ENCODE measurements around the gene HEXIM1. TPM values are rescaled to one million over a fixed set of nuclear protein-coding genes. Genes with fewer than 3 reads are reported as not detected.

Gene HEXIM1, protein sequence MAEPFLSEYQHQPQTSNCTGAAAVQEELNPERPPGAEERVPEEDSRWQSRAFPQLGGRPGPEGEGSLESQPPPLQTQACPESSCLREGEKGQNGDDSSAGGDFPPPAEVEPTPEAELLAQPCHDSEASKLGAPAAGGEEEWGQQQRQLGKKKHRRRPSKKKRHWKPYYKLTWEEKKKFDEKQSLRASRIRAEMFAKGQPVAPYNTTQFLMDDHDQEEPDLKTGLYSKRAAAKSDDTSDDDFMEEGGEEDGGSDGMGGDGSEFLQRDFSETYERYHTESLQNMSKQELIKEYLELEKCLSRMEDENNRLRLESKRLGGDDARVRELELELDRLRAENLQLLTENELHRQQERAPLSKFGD
- 71.0 and 78.0 TPM in 2 replicates for total RNA-seq (2022)
- Bru-seq, nascent RNA: percentile 98 among the genes with signal in this experiment
- BruChase-seq, experiment 1, labeled RNA remaining after a 2-hour chase: percentile 99 among the genes with signal in this experiment
- BruChase-seq, experiment 2, labeled RNA remaining after a 6-hour chase: percentile 97 among the genes with signal in this experiment
- long read RNA-seq, transcript HEXIM1-201 (1 exons, 3,600 nt): major isoform, 30 of 36 reads
- long read RNA-seq, partial matches to known transcripts: 0 of 36 reads
- long read RNA-seq, other reads (novel, unspliced or antisense): 6 of 36 reads

GRCh38 chr17:45148183-45149036 is at the start of gene HEXIM1:
Gene HEXIM1 (plus strand): TSS chr17:45148475. CDS start chr17:45149191, 716 bp downstream.
- Mint-ChIP-seq H3K4me3 (ENCODE audit: unreplicated experiment) (peak within 1 kb of the TSS; percentile 99), H3K4me1 (ENCODE audit: low read depth, unreplicated experiment) (peaks cover 15% of the 10 kb centered on the region), H3K9me3 (ENCODE audit: unreplicated experiment) (no peaks in the 10 kb centered on the region), H3K27me3 (ENCODE audit: insufficient read depth, unreplicated experiment) (peaks cover 4% of the 10 kb centered on the region), H3K27ac (ENCODE audit: unreplicated experiment) (peak within 1 kb of the TSS; percentile 94), H3K36me3 (ENCODE audit: insufficient read depth, unreplicated experiment) (peaks cover 65% of the 10 kb centered on the region)
- Histone ChIP-seq H3K4me3 (ENCODE audit: low read depth, low read length) (peak within 1 kb of the TSS; percentile 70), H3K36me3 (ENCODE audit: control insufficient read depth, insufficient read depth, low read length) (no peaks in the 10 kb centered on the region), H3K27me3 (replicated peaks; ENCODE audit: control insufficient read depth, insufficient read depth, low read length) (no peaks in the 10 kb centered on the region), H3K9me3 (no peaks in the 10 kb centered on the region), H3K4me1 (peaks cover 17% of the 10 kb centered on the region)
- ChIA-PET POLR2A (interaction anchor here (0.5 to 7.0 kb wide), 31 partner anchors 9 to 1200 kb away, joined by 3 to 279 read pairs (median 7); partner anchors contain the start of genes ACBD4, HEXIM2, MAP3K14 and NMT1), CTCF (interaction anchor here (0.5 to 8.2 kb wide), 21 partner anchors 12 to 719 kb away, joined by 3 to 230 read pairs (median 4); partner anchors contain the start of genes ACBD4, HEXIM2 and NMT1)
- intact Hi-C loops (cut with micrococcal nuclease; ENCODE audit: unreplicated experiment): loop anchor here (1.0 to 5.0 kb wide), 6 partner anchors 13 to 224 kb away; partner anchors contain the start of genes ACBD4 and HEXIM2
- DNase-seq: peak; percentile 99
- TF ChIP-seq, protein P1, sequence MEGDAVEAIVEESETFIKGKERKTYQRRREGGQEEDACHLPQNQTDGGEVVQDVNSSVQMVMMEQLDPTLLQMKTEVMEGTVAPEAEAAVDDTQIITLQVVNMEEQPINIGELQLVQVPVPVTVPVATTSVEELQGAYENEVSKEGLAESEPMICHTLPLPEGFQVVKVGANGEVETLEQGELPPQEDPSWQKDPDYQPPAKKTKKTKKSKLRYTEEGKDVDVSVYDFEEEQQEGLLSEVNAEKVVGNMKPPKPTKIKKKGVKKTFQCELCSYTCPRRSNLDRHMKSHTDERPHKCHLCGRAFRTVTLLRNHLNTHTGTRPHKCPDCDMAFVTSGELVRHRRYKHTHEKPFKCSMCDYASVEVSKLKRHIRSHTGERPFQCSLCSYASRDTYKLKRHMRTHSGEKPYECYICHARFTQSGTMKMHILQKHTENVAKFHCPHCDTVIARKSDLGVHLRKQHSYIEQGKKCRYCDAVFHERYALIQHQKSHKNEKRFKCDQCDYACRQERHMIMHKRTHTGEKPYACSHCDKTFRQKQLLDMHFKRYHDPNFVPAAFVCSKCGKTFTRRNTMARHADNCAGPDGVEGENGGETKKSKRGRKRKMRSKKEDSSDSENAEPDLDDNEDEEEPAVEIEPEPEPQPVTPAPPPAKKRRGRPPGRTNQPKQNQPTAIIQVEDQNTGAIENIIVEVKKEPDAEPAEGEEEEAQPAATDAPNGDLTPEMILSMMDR (IDR thresholded peaks at IDR 0.05; ENCODE audit: insufficient read depth in 1 of 2, low read depth in 1 of 2, low read length in 1 of 2, severe bottlenecking in 1 of 2, unreplicated experiment in 1 of 2): no peak
- TSS peak; percentile 64 for BruUV-seq (replicated peaks)

DNA sequence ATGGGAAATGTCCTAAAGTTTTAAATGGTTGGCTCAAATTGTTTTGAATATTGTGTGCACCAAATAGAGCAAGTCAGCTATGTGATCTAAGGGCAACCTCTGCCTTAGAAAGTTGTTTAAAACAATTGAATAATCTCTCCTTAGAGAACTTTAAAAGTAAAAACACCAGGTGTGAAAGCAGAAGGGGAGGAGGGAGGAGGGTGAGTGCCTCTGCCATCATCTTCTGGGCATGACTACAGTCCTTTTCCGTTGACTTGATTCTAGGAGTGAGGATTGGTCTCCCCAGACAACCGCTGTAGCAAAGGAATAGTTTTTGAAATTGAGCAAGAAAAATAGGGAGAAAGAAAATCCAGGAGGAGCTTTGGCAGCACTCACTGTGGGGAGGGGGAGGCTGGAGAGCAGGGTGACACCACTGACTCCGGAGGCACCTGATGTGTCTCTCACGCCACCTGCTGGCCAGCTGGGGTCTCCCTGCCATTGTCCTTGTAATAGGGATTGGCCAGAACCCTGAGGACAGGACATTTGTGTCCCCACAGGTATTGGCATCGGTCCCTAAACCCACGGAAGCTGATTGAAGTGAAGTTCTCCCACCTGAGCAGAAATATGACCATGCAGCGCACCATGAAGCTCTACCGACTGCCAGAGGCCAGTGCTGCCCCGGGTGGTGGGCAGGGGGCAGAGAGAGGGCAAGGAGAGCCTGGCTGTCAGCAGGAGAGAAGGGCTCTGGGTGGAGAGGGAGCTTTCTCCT is 49.2 kb upstream of the HEXIM1 start:
- Mint-ChIP-seq H3K4me1 (ENCODE audit: low read depth, unreplicated experiment) (peaks cover 7% of the 10 kb centered on the region), H3K4me3 (ENCODE audit: unreplicated experiment) (no peak overlapping the region), H3K27ac (ENCODE audit: unreplicated experiment) (no peak overlapping the region), H3K27me3 (ENCODE audit: insufficient read depth, unreplicated experiment) (no peaks in the 10 kb centered on the region), H3K9me3 (ENCODE audit: unreplicated experiment) (no peaks in the 10 kb centered on the region), H3K36me3 (ENCODE audit: insufficient read depth, unreplicated experiment) (peaks cover 94% of the 10 kb centered on the region)
- Histone ChIP-seq H3K4me1 (peaks cover 5% of the 10 kb centered on the region; the same call in 1 of the 2 replicates), H3K4me3 (ENCODE audit: low read depth, low read length) (no peak overlapping the region), H3K9me3 (no peaks in the 10 kb centered on the region), H3K36me3 (ENCODE audit: control insufficient read depth, insufficient read depth, low read length) (peaks cover 1% of the 10 kb centered on the region), H3K27me3 (replicated peaks; ENCODE audit: control insufficient read depth, insufficient read depth, low read length) (no peaks in the 10 kb centered on the region)
- DNase-seq: peak; percentile 89 to 93
- TF ChIP-seq, protein P1 (IDR thresholded peaks at IDR 0.05; ENCODE audit: insufficient read depth in 1 of 2, low read depth in 1 of 2, low read length in 1 of 2, severe bottlenecking in 1 of 2, unreplicated experiment in 1 of 2): peak; percentile 91 to 92
- intact Hi-C loops (cut with micrococcal nuclease; ENCODE audit: unreplicated experiment): loop anchor here (1.0 to 2.0 kb wide), 2 partner anchors 34 to 179 kb away; partner anchors contain the start of gene PLCD3
- BruUV-seq (replicated peaks): no TSS peak
- ChIA-PET CTCF (interaction anchor here (0.6 to 2.5 kb wide), 13 partner anchors 9 to 319 kb away, joined by 3 to 13 read pairs (median 4); partner anchors contain the start of genes ACBD4, HEXIM1 and NMT1), POLR2A (no interaction called here)

All from Caco-2 (cell line).